GM13976 (cell line): ENCODE data around the gene APBA2.
A peak's percentile ranks its signal among the peaks of the same experiment; 100 is the strongest.

Experiments used
- DNase-seq: peaks from one replicate; pipeline ENCODE4 v3.0.0; 2012; ENCODE audit warnings: low spot score
- CTCF ChIP-seq: IDR thresholded peaks from 2 replicates; pipeline ENCODE4 v1.5.1; 2012; ENCODE audit warnings: borderline replicate concordance, mild to moderate bottlenecking; ENCODE audit not compliant: insufficient read depth; ENCODE audit errors: extremely low read depth, missing control alignments, control extremely low read depth
- in situ Hi-C: fragments of 300-500 bp; cut with MboI; formaldehyde crosslinking; loops from one replicate; pipeline ENCODE4 v1.12.0; 2022; ENCODE audit warnings: low sequenced_read_pairs, mixed read lengths, inconsistent platforms; ENCODE audit not compliant: unreplicated experiment

Gene APBA2

DNA sequence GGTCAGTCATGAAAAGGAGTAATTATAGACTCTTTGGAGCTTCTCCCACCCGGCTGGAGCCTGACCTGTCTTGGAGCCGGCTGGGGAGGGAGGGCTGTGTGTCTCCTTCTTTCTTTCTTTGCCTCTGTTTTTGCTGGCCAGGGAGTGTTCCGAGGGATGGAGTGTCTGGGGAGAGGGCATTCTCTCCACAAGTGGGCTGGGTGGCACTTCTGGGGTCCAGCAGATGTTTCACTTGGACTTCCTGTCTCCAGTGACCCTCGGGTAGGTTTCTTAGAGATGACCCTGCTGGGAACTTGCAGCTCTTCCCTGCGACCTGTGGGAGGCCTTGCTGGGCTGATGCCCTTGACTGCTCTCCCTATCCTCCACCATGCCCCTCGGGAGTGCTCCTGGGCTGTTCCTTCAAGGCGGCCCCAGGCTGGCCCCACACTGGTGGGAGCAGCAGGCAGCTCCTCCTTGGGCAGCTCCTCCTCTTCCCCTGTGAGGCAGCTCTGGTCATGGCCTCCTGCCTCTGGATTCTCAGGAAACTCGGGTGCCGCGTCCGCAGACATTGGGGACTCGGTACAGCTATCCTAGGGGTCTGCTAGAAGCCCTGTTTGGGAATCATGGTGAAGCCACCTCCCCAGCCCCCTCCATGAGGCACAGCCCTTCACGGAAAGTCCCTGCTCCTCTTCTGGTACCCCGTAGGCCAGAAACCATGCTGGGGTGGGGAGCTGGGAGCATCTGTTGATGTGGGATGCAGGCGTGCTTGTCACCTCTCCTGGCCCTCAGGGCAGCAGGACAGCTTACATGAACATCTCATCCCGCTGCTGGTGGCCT, 44.9 kb downstream of the APBA2 start:
- in situ Hi-C loops: no loop called here
- TF ChIP-seq CTCF: no peak
- no peak for DNase-seq

DNA sequence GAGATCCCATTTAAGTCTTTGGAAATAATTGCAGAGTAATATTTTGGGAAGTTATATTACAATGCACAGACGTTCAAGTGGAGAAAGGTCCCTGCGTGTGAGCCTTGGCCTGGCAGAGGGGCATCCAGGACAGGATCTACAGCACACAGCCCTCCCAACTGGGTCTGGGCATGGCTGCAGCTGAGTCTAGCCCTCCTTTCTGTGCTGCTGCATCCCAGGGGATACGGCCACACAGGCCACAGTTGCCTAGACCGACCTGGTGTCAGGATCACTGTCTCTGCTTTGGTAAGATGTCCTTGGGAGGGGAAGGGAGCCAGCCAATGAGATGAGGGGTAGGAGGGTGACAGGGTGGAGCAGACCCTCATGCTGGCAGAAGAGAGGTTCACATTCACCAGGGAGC, 46.1 kb downstream of the APBA2 start:
- no peak for TF ChIP-seq CTCF
- no peak for DNase-seq
- in situ Hi-C loops: no loop called here

DNA sequence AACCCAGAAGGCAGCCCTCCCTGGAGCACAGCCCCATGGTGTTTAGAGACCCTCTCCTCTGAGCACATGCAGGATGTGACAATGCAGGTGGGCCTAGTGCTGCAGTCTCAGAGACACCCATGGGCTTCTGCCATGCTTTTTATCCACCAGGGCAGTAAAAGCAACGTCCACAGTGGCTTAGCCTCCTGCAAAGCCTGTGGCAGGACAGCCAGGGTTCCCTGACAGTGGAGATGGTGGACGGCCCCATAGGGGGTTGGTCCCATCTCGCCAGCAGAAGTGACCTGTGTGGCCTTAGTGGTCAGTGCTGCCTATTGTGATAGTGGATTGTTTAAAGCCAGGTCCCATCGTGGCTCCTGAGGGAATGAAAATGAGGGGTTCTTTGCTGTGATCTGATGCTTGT, 46.6 kb downstream of the APBA2 start:
- no peak for TF ChIP-seq CTCF
- no peak for DNase-seq
- in situ Hi-C loops: no loop called here

DNA sequence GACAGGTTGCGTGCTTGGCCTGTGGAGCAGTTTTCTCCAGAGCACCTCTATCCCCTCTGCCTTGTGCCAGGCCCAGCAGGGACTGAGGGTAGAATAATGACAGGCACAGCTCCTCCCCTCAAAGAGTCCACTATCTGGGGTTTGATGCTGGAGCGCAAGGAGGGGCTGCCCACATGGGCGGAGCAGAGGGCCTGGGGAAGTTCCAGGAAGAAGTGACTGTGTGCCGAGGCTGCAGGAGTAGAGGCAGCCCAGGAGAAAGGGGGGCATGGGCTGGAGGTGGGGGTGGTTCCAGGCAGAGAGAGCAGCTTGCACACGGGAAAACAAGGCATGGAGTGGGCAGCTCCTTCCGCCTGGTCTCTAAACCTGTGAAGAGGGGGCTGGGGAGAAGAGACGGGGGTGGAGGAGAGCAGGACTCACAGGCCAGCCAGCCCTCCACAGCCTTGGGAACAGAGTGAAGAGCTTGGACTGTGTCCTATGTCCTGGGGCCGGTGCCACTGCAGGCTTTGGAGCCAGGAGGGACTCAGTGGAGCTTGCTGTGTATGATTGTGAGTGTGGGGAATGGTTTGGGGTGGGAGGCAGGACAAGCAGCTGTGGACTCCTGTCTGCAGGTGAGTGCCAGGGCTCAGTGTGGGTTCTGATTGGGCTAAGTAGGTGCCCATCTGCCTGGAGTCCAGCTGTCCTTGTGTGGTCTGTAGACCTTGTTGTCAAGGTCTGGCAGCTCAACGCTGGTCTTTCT, 48.1 kb downstream of the APBA2 start:
- TF ChIP-seq CTCF: no peak
- no peak for DNase-seq
- in situ Hi-C loops: no loop called here

DNA sequence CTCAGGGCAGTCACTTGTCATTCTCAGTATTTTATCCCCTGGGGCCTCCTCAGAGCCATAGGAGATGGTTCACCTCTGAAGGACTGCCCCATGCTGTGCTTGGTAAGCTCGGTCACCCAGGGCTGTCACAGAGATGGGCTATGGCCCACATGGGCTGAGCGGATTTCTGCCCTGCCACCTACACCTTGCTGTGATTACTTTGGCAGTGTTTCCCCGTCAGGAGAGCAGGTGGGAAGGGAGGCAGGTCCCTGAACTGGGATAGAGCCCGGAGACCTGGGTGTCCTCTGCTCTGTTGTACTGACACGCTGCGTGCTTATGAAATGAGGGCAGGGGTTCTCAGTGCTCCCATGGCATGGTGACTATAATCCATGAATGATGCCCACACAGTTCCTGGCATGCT, 48.9 kb downstream of the APBA2 start:
- TF ChIP-seq CTCF: no peak
- in situ Hi-C loops: no loop called here
- no peak for DNase-seq

- DNase-seq: peak; percentile 55
- peak; percentile 13 for TF ChIP-seq CTCF
- in situ Hi-C loops: no loop called here
Observed at GRCh38 chr15:28935316-28935715, 49.5 kb downstream of the APBA2 start.

DNA sequence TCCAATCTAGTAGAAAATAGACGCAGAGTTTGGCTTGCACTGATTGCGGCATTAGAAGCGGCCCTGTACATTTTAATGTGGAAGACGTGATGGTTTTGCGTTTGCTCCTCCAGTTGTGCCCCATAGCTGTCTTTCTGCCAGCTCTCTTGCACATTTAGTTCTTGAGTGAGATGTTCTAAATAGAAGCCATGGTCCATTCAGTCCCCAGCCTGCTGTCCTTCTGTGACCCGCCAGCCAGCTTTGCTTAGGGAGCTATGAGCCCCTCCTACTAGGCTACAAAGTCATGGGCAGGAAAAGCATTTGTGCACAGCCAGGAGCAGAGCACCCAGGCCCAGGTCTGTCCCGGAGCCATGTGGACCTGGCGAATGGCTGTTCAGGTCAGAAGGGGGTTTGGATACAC, 50.3 kb downstream of the APBA2 start:
- in situ Hi-C loops: no loop called here
- no peak for DNase-seq
- no peak for TF ChIP-seq CTCF
